A673 (cell line): ENCODE results near the gene ADGRA1. TPM values are rescaled to one million over a fixed set of nuclear protein-coding genes. Genes with fewer than 3 reads are reported as not detected.

Source experiments
- BruUV-seq: library from RNA; stranded (reverse); fragments of 400-500 nt; replicated peaks from 2 replicates; lab custom pipeline; 2021; lab: Mats Ljungman, UMichigan
- CTCF ChIA-PET: fragments of 300-600 bp; sonication (Branson Sonifier 250); formaldehyde crosslinking; loops from one replicate; lab custom pipeline; 2022; ENCODE audit warnings: antibody characterized with exemption; lab: Charles Lee
- POLR2A ChIA-PET: fragments of 300-600 bp; sonication (Branson Sonifier 250); formaldehyde crosslinking; loops from one replicate; lab custom pipeline; 2022; ENCODE audit warnings: antibody characterized with exemption; ENCODE audit not compliant: low non-redundant PET; lab: Charles Lee
- DNase-seq: peaks from one replicate; pipeline ENCODE4 v3.0.0-alpha.2; 2015; ENCODE audit warnings: low spot score
- H3K27ac ChIP-seq: fragments of 200-600 bp; sonication (generic); 2 replicates; pipeline ENCODE4 v1.5.1; 2016; ENCODE audit warnings: mixed run types, low read depth, mild to moderate bottlenecking, mixed read lengths, antibody characterized with exemption, low read length; ENCODE audit not compliant: poor library complexity, severe bottlenecking
- H3K27me3 ChIP-seq: fragments of 200-600 bp; sonication (generic); replicated peaks from 2 replicates; pipeline ENCODE4 v1.6.1; 2017; ENCODE audit warnings: mixed run types, low read depth, mild to moderate bottlenecking, mixed read lengths, antibody characterized with exemption, low read length; ENCODE audit not compliant: insufficient read depth, poor library complexity
- H3K36me3 ChIP-seq: fragments of 200-600 bp; sonication (generic); 2 replicates; pipeline ENCODE4 v1.6.1; 2016; ENCODE audit warnings: mixed run types, mild to moderate bottlenecking, mixed read lengths, antibody characterized with exemption, low read length; ENCODE audit not compliant: insufficient read depth, poor library complexity, severe bottlenecking
- H3K4me1 ChIP-seq: fragments of 200-600 bp; sonication (generic); 2 replicates; pipeline ENCODE4 v1.6.1; 2017; ENCODE audit warnings: mixed run types, mild to moderate bottlenecking, mixed read lengths, antibody characterized with exemption, low read length; ENCODE audit not compliant: insufficient read depth, poor library complexity, severe bottlenecking
- H3K4me3 ChIP-seq: fragments of 200-600 bp; sonication (generic); 2 replicates; pipeline ENCODE4 v1.5.1; 2016; ENCODE audit warnings: low read depth, mixed run types, mild to moderate bottlenecking, mixed read lengths, low read length; ENCODE audit not compliant: poor library complexity, severe bottlenecking
- H3K9me3 ChIP-seq: fragments of 200-600 bp; sonication (generic); 2 replicates; pipeline ENCODE4 v1.6.1; 2016; ENCODE audit warnings: mixed run types, low read depth, mild to moderate bottlenecking, mixed read lengths, antibody characterized with exemption, low read length; ENCODE audit not compliant: poor library complexity, severe bottlenecking
- CTCF ChIP-seq: fragments of 300-800, 200-600 bp; sonication (generic); conservative IDR thresholded peaks from 2 replicates; pipeline ENCODE4 v1.5.1; 2017; ENCODE audit warnings: low read depth, mild to moderate bottlenecking, antibody characterized with exemption, low read length, moderate library complexity, mixed read lengths
- EZH2 ChIP-seq: fragments of 200-600 bp; sonication (generic); IDR thresholded peaks from 2 replicates; pipeline ENCODE4 v1.6.1; 2017; ENCODE audit warnings: borderline replicate concordance, low read depth, mild to moderate bottlenecking, mixed read lengths, antibody characterized with exemption, low read length; ENCODE audit not compliant: poor library complexity, severe bottlenecking
- intact Hi-C: fragments of 100-400 bp; cut with micrococcal nuclease; formaldehyde crosslinking; loops from one replicate; pipeline ENCODE4 v1.10.0; 2022; ENCODE audit not compliant: unreplicated experiment
- total RNA-seq: library from RNA; stranded (reverse); gene quantifications from 2 replicates; pipeline ENCODE4 v1.2.3, GENCODE V29; 2021

Gene ADGRA1
- total RNA-seq, 1 experiment from 2014 or later = 0.82 TPM

DNA sequence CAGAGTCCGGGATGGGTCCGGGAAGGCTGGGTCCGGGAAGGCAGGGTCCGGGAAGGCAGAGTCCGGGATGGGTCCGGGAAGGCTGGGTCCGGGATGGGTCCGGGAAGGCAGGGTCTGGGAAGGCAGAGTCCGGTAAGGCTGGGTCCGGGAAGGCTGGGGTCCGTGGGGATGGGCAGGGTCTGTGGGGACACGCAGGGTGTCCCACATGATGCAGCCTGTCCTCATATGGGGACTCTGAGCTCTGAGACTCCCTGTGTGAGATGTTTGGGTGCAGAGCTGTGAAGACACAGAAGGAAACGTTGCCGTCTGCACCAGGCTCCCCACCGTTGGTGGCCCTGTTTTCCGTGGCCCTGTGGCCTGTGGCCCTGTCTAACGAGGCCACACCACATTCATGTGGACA is 45.7 kb upstream of the ADGRA1 start:
- Histone ChIP-seq H3K4me1 (no peaks in the 10 kb centered on the region), H3K27me3 (peaks cover 87% of the 10 kb centered on the region), H3K27ac (no peak overlapping the region), H3K9me3 (no peaks in the 10 kb centered on the region), H3K4me3 (no peak overlapping the region), H3K36me3 (no peaks in the 10 kb centered on the region)
- intact Hi-C loops = no loop called here
- POLR2A ChIA-PET = no interaction called here
- BruUV-seq = no TSS peak
- TF ChIP-seq EZH2 (no peak), CTCF (no peak)
- DNase-seq = no peak
- CTCF ChIA-PET = no interaction called here

DNA sequence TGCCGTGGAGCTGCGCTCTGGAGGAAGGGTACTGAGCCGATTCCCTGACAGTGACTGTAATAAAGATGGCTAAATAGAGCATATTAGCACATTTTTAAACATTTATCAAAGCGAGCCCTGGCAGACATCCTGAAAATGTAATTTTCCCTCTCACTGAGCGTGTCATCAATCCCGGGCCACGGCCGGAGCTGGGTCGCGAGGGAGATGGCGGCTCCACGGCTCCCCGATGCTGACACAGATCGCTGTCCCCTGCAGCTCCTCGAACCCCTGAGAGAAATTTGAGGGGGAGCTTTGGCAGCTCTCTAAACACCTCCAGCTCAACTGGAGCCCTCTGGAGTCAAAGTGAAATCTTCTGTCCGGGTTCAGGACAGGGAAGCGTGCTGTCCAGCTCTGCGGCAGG is 44.9 kb upstream of the ADGRA1 start:
- Histone ChIP-seq H3K4me3 (no peak overlapping the region), H3K4me1 (no peaks in the 10 kb centered on the region), H3K36me3 (no peaks in the 10 kb centered on the region), H3K27me3 (peaks cover 93% of the 10 kb centered on the region), H3K27ac (no peak overlapping the region), H3K9me3 (no peaks in the 10 kb centered on the region)
- ChIA-PET CTCF (no interaction called here), POLR2A (no interaction called here)
- DNase-seq = no peak
- TF ChIP-seq CTCF = no peak
- TF ChIP-seq EZH2 = no peak
- BruUV-seq = no TSS peak
- intact Hi-C loops = no loop called here

GRCh38 chr10:133043541-133044225 is 44.0 kb upstream of the ADGRA1 start:
- ChIA-PET CTCF (no interaction called here), POLR2A (interaction anchor here (0.6 kb wide), 1 partner anchor 49 kb away, joined by 3 read pairs; no protein-coding TSS in a partner anchor)
- Histone ChIP-seq H3K27ac (no peak overlapping the region), H3K27me3 (peaks cover 94% of the 10 kb centered on the region), H3K36me3 (no peaks in the 10 kb centered on the region), H3K9me3 (no peaks in the 10 kb centered on the region), H3K4me3 (no peak overlapping the region), H3K4me1 (no peaks in the 10 kb centered on the region)
- no peak for DNase-seq
- intact Hi-C loops = no loop called here
- no peak for TF ChIP-seq EZH2
- BruUV-seq = no TSS peak

DNA sequence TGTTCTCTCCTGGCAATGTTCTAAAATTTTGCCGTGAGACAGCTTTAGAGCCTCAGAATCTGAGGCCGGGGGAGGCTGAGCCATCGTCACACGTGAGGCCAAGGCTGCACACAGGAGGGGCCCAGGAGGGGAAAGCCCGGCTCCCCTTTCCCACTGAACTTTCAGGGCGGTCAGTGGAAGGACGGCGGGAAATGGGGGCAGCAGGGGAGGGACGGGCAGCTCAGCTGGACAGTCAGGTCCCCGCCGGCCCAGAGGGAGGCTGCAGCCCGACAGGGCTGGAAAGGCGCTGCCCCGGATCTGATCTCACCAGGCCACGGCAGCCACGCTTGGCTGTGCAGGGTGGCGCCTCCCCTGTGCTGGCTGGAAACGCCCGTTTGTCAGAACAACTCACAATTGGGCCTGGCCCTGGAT is 43.3 kb upstream of the ADGRA1 start:
- no peak for DNase-seq
- intact Hi-C loops = no loop called here
- CTCF ChIA-PET = no interaction called here
- no peak overlapping the region for H3K27ac ChIP-seq
- TF ChIP-seq EZH2 (no peak), CTCF (no peak)
- H3K27me3 ChIP-seq = peaks cover 93% of the 10 kb centered on the region
- H3K36me3 ChIP-seq = no peaks in the 10 kb centered on the region
- BruUV-seq = no TSS peak
- POLR2A ChIA-PET = no interaction called here
- no peaks in the 10 kb centered on the region for H3K4me1 ChIP-seq
- no peak overlapping the region for H3K4me3 ChIP-seq
- no peaks in the 10 kb centered on the region for H3K9me3 ChIP-seq
